Measurements from ENCODE around the gene USE1. TPM values are rescaled to one million over a fixed set of nuclear protein-coding genes. Genes with fewer than 3 reads are reported as not detected.

The USE1 gene
- total RNA-seq, 1 donor from 2014 or later = 33.2 TPM

- DNase-seq (ENCODE audit: low spot score) = no peak
Observed at GRCh38 chr19:17256130-17256529, 41.0 kb downstream of the USE1 start.

GRCh38 chr19:17259118-17259780, 44.1 kb downstream of the USE1 start:
- DNase-seq (ENCODE audit: low spot score) = no peak

GRCh38 chr19:17259934-17260333, 44.8 kb downstream of the USE1 start:
- no peak for DNase-seq (ENCODE audit: low spot score)

GRCh38 chr19:17260842-17261325, 45.7 kb downstream of the USE1 start:
- DNase-seq (ENCODE audit: low spot score) = no peak

GRCh38 chr19:17262557-17262956, 47.4 kb downstream of the USE1 start:
- DNase-seq (ENCODE audit: low spot score) = no peak

- no peak for DNase-seq (ENCODE audit: low spot score)
Observed at GRCh38 chr19:17263712-17264640, 48.8 kb downstream of the USE1 start.

- no peak for DNase-seq (ENCODE audit: low spot score)
Observed at GRCh38 chr19:17264641-17264979, 49.5 kb downstream of the USE1 start, which contains the start of gene USHBP1. Gene USHBP1, minus strand, starts transcription at chr19:17264745. Its CDS starts 446 bp downstream, at chr19:17264299.

- no peak for DNase-seq (ENCODE audit: low spot score)
Observed at GRCh38 chr19:17266026-17266425, 50.9 kb downstream of the USE1 start.

- DNase-seq (ENCODE audit: low spot score) = no peak
Observed at GRCh38 chr19:17266589-17266974, 51.4 kb downstream of the USE1 start.

- peak; percentile 94 for DNase-seq (ENCODE audit: low spot score)
Observed at GRCh38 chr19:17266975-17267788, 52.0 kb downstream of the USE1 start, which contains the start of gene BABAM1. Gene BABAM1, plus strand, starts transcription at chr19:17267443. Its CDS starts 1,364 bp downstream, at chr19:17268807.

GRCh38 chr19:17268754-17269153, 53.6 kb downstream of the USE1 start:
- no peak for DNase-seq (ENCODE audit: low spot score)

Other genes starting within 250 kb of the USE1 start
- gene CPAMD8, start 188.5 kb upstream of the USE1 start, total RNA-seq = 8.4 TPM
- 7.2 TPM for gene HAUS8, start 139.9 kb upstream of the USE1 start, total RNA-seq
- 103 TPM for gene MYO9B, start 139.6 kb upstream of the USE1 start, total RNA-seq
- gene OCEL1, start 10.9 kb downstream of the USE1 start, total RNA-seq = 29.0 TPM
- 42.8 TPM for gene NR2F6, start 30.6 kb downstream of the USE1 start, total RNA-seq
- gene USHBP1, start 49.4 kb downstream of the USE1 start, total RNA-seq = 11.3 TPM
- gene BABAM1, start 52.1 kb downstream of the USE1 start, total RNA-seq = 66.0 TPM
- gene ANKLE1, start 66.5 kb downstream of the USE1 start, total RNA-seq = 0.55 TPM
- gene ABHD8, start 88.1 kb downstream of the USE1 start, total RNA-seq = 12.9 TPM
- gene MRPL34, start 90.5 kb downstream of the USE1 start, total RNA-seq = 99.2 TPM
- gene DDA1, start 94.2 kb downstream of the USE1 start, total RNA-seq = 45.6 TPM
- 16.2 TPM for gene ANO8, start 119.5 kb downstream of the USE1 start, total RNA-seq
- 13.1 TPM for gene GTPBP3, start 122.2 kb downstream of the USE1 start, total RNA-seq
- gene PLVAP, start 162.0 kb downstream of the USE1 start, total RNA-seq = 293 TPM
- 0.87 TPM for gene CCDC194, start 178.8 kb downstream of the USE1 start, total RNA-seq
- gene BST2, start 190.3 kb downstream of the USE1 start, total RNA-seq = 185 TPM
- gene MVB12A, start 204.7 kb downstream of the USE1 start, total RNA-seq = 46.9 TPM
- gene TMEM221, start 233.3 kb downstream of the USE1 start, total RNA-seq = not detected
- gene NXNL1, start 245.6 kb downstream of the USE1 start, total RNA-seq = 1.3 TPM

All from mesenteric fat pad (tissue), 1 donor.